ENCODE results near the gene ALS2. TPM values are rescaled to one million over a fixed set of nuclear protein-coding genes. Genes with fewer than 3 reads are reported as not detected.
"Not testable (repeated sequence)": the region's sequence is repeated elsewhere in the genome, so short reads cannot be mapped to it uniquely, and the experiment has no call there.

The ALS2 gene
- total RNA-seq, 1 donor from 2014 or later: 41.0 TPM

DNA sequence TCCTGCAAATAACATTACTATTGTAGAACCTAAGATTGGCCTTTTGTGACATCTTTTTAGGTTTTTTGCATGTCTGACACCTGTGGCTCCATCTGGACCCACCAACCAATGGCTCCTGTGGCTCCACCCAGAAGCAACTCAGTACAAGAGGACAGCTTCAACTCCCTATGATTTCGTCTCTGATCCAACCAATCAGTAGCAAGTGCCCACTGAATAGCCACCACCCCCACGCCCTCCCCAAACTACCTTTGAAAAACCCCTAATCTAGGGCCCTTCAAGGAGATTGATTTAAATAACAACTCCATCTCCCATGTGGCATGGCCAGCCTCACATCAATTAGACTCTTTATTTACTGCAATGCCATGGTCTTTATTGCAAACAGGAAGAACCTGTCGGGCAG lies 105.9 kb downstream of the ALS2 start:
- H3K4me3 ChIP-seq: no peak overlapping the region

DNA sequence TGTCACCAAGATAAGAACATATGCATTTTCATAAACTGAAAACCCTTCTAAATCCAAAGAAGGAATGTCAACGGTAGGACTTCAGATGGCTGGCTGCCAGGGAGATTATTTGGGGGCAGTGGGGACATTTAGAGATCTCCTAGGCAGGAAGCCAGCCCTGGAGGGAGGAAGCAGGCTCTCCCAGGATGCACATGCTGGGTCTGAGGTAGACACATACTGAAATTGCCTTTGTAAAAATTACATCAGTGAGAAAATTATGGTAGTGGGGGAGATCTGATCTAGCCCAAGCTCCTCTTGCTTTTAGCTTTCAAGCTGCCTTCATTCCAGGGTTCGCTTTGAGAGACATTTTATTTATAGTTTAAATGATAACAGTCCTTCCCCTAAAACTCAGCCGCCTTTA lies 106.4 kb downstream of the ALS2 start:
- no peaks in the 10 kb centered on the region for H3K4me1 Mint-ChIP-seq
- no peak for TF ChIP-seq EZH2 (IDR thresholded peaks at IDR 0.05)
- TF ChIP-seq, protein P1, sequence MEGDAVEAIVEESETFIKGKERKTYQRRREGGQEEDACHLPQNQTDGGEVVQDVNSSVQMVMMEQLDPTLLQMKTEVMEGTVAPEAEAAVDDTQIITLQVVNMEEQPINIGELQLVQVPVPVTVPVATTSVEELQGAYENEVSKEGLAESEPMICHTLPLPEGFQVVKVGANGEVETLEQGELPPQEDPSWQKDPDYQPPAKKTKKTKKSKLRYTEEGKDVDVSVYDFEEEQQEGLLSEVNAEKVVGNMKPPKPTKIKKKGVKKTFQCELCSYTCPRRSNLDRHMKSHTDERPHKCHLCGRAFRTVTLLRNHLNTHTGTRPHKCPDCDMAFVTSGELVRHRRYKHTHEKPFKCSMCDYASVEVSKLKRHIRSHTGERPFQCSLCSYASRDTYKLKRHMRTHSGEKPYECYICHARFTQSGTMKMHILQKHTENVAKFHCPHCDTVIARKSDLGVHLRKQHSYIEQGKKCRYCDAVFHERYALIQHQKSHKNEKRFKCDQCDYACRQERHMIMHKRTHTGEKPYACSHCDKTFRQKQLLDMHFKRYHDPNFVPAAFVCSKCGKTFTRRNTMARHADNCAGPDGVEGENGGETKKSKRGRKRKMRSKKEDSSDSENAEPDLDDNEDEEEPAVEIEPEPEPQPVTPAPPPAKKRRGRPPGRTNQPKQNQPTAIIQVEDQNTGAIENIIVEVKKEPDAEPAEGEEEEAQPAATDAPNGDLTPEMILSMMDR (IDR thresholded peaks at IDR 0.05): no peak
- TF ChIP-seq EZH2phosphoT487 (IDR thresholded peaks at IDR 0.05): no peak
- Histone ChIP-seq H3K36me3 (no peaks in the 10 kb centered on the region), H3K4me1 (peaks cover 6% of the 10 kb centered on the region), H3K9me3 (ENCODE audit: low read depth) (no peaks in the 10 kb centered on the region), H3K27ac (no peak overlapping the region), H3K4me3 (no peak overlapping the region), H3K79me2 (ENCODE audit: low read depth) (no peaks in the 10 kb centered on the region), H3K9ac (no peak overlapping the region), H3F3A (ENCODE audit: low read depth) (no peaks in the 10 kb centered on the region), H3K27me3 (no peaks in the 10 kb centered on the region), H2AFZ (replicated peaks) (no peak overlapping the region), H3K4me2 (no peak overlapping the region), H4K20me1 (ENCODE audit: low read depth) (no peaks in the 10 kb centered on the region)
- no peaks in the 10 kb centered on the region for H3K9me3 Mint-ChIP-seq
- DNase-seq (ENCODE audit: low spot score): no peak
- no peak overlapping the region for H3K27ac Mint-ChIP-seq
- no peak overlapping the region for H3K4me3 Mint-ChIP-seq
- no peaks in the 10 kb centered on the region for H3K36me3 Mint-ChIP-seq
- H3K27me3 Mint-ChIP-seq (ENCODE audit: insufficient read depth, low read depth): peaks cover 4% of the 10 kb centered on the region

More for the DNA sequence above, 105.9 kb downstream of the ALS2 start:
- Histone ChIP-seq H3K36me3 (no peaks in the 10 kb centered on the region), H3K9me3 (ENCODE audit: low read depth) (no peaks in the 10 kb centered on the region), H3K4me2 (no peak overlapping the region), H3K4me1 (peaks cover 6% of the 10 kb centered on the region), H3F3A (ENCODE audit: low read depth) (no peaks in the 10 kb centered on the region), H3K27ac (no peak overlapping the region), H3K27me3 (no peaks in the 10 kb centered on the region), H4K20me1 (ENCODE audit: low read depth) (no peaks in the 10 kb centered on the region), H2AFZ (replicated peaks) (no peak overlapping the region), H3K9ac (no peak overlapping the region), H3K79me2 (ENCODE audit: low read depth) (no peaks in the 10 kb centered on the region)
- H3K4me1 Mint-ChIP-seq: no peaks in the 10 kb centered on the region
- no peak overlapping the region for H3K27ac Mint-ChIP-seq
- peaks cover 4% of the 10 kb centered on the region for H3K27me3 Mint-ChIP-seq (ENCODE audit: insufficient read depth, low read depth)
- no peak for TF ChIP-seq EZH2 (IDR thresholded peaks at IDR 0.05)
- no peak for TF ChIP-seq EZH2phosphoT487 (IDR thresholded peaks at IDR 0.05)
- TF ChIP-seq, protein P1 (IDR thresholded peaks at IDR 0.05): no peak
- H3K4me3 Mint-ChIP-seq: no peak overlapping the region
- H3K36me3 Mint-ChIP-seq: no peaks in the 10 kb centered on the region
- no peaks in the 10 kb centered on the region for H3K9me3 Mint-ChIP-seq
- DNase-seq (ENCODE audit: low spot score): no peak

DNA sequence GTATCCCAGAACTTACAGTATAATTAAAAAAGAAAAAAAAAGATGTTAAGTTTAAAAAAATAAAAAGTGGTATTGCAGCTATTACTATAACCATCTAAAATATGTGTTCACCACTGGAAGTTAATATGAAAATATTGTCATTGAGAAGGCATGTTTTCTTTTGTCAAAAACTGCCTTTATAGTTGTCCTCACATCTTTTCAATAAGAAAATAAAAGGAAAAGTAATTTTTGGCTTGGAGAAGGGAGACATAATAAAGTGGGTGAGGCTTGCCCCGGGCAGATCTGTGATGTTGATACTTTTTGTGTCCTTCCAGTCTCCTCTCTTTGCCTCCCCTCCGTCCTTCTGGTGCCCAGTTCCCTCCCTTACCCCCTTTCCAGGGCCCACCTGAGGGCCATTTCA lies 107.2 kb downstream of the ALS2 start:
- Histone ChIP-seq H3K79me2 (ENCODE audit: low read depth) (no peaks in the 10 kb centered on the region), H3K9ac (no peak overlapping the region), H3K4me3 (no peak overlapping the region), H2AFZ (replicated peaks) (no peak overlapping the region), H3K4me1 (peaks cover 6% of the 10 kb centered on the region), H3F3A (ENCODE audit: low read depth) (no peaks in the 10 kb centered on the region), H3K4me2 (no peak overlapping the region), H3K9me3 (ENCODE audit: low read depth) (no peaks in the 10 kb centered on the region), H3K27ac (no peak overlapping the region), H3K27me3 (no peaks in the 10 kb centered on the region), H4K20me1 (ENCODE audit: low read depth) (no peaks in the 10 kb centered on the region), H3K36me3 (no peaks in the 10 kb centered on the region)
- TF ChIP-seq EZH2 (IDR thresholded peaks at IDR 0.05) (no peak), EZH2phosphoT487 (IDR thresholded peaks at IDR 0.05) (no peak)
- TF ChIP-seq, protein P1 (IDR thresholded peaks at IDR 0.05): no peak
- no peak for DNase-seq (ENCODE audit: low spot score)
- H3K4me1 Mint-ChIP-seq: no peaks in the 10 kb centered on the region
- no peaks in the 10 kb centered on the region for H3K9me3 Mint-ChIP-seq
- no peak overlapping the region for H3K4me3 Mint-ChIP-seq
- peaks cover 4% of the 10 kb centered on the region for H3K27me3 Mint-ChIP-seq (ENCODE audit: insufficient read depth, low read depth)
- no peak overlapping the region for H3K27ac Mint-ChIP-seq
- no peaks in the 10 kb centered on the region for H3K36me3 Mint-ChIP-seq

DNA sequence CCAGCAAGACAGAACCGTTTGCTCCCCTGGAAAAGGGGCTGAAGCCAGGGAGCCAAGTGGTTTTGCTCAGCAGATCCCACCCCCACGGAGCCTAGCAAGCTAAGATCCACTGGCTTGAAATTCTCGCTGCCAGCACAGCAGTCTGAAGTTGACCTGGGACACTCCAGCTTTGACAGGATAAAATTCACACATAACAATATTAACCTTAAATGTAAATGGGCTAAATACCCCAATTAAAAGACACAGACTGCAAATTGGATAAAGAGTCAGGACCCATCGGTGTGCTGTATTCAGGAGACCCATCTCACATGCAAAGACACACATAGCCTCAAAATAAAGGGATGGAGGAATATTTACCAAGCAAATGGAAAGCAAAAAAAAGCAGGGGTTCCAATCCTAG lies 109.5 kb downstream of the ALS2 start:
- H3K27me3 ChIP-seq; H3K4me3 ChIP-seq; H4K20me1 ChIP-seq (ENCODE audit: low read depth); H3F3A ChIP-seq (ENCODE audit: low read depth); H3K36me3 ChIP-seq; H3K4me1 ChIP-seq; H3K27ac Mint-ChIP-seq; H3K9me3 Mint-ChIP-seq; H3K9ac ChIP-seq; DNase-seq (ENCODE audit: low spot score); H3K36me3 Mint-ChIP-seq; H3K4me2 ChIP-seq; H3K4me3 Mint-ChIP-seq; H3K27me3 Mint-ChIP-seq (ENCODE audit: insufficient read depth, low read depth); H2AFZ ChIP-seq (replicated peaks); H3K27ac ChIP-seq; H3K9me3 ChIP-seq (ENCODE audit: low read depth); H3K4me1 Mint-ChIP-seq; H3K79me2 ChIP-seq (ENCODE audit: low read depth): not testable (repeated sequence)

All from neural progenitor cell (in vitro differentiated cells).